Liver (tissue), 9 donors: Measurements from ENCODE around the gene CPEB2. TPM values are rescaled to one million over a fixed set of nuclear protein-coding genes. Genes with fewer than 3 reads are reported as not detected.

Source experiments
- DNase-seq: peaks from one replicate; pipeline ENCODE4 v3.0.0-alpha.2; 2017; ENCODE audit warnings: low spot score
- H3K27ac ChIP-seq, 2 donors: one replicate each; pipeline ENCODE4 v1.7.0; 2013; ENCODE audit warnings: inconsistent platforms in 2 of 2, low read length in 2 of 2, control low read depth in 1 of 2, low read depth in 1 of 2, mild to moderate bottlenecking in 1 of 2
- H3K27me3 ChIP-seq, 4 donors: one replicate each; pipeline versions ENCODE4 v1.6.1 to v1.7.0; 2013; ENCODE audit warnings: low read length in 3 of 4, inconsistent platforms in 1 of 4, mild to moderate bottlenecking in 1 of 4, moderate library complexity in 1 of 4; ENCODE audit not compliant: control insufficient read depth in 4 of 4, insufficient read depth in 4 of 4
- H3K36me3 ChIP-seq, 4 donors: one replicate each; pipeline versions ENCODE4 v1.6.1 to v1.7.0; 2013; ENCODE audit warnings: low read length in 3 of 4, mild to moderate bottlenecking in 3 of 4, low read depth in 1 of 4, moderate library complexity in 1 of 4; ENCODE audit not compliant: control insufficient read depth in 4 of 4, insufficient read depth in 3 of 4
- H3K4me1 ChIP-seq, 4 donors: one replicate each; pipeline versions ENCODE4 v1.6.1 to v1.7.0; 2013; ENCODE audit warnings: low read length in 3 of 4, mild to moderate bottlenecking in 3 of 4, moderate library complexity in 1 of 4; ENCODE audit not compliant: control insufficient read depth in 4 of 4, insufficient read depth in 4 of 4
- H3K4me3 ChIP-seq, 3 donors: one replicate each; pipeline versions ENCODE4 v1.6.1 to v1.7.0; 2013; ENCODE audit warnings: low read length in 3 of 3, control low read depth in 1 of 3, low read depth in 1 of 3, mild to moderate bottlenecking in 1 of 3
- H3K9ac ChIP-seq, 2 donors: one replicate each; pipeline ENCODE4 v1.7.0; 2013; ENCODE audit warnings: low read length in 2 of 2, mild to moderate bottlenecking in 2 of 2, moderate library complexity in 2 of 2, control low read depth in 1 of 2, low read depth in 1 of 2
- H3K9me3 ChIP-seq, 4 donors: one replicate each; pipeline versions ENCODE4 v1.6.1 to v1.7.0; 2013; ENCODE audit warnings: low read length in 3 of 4; ENCODE audit not compliant: control insufficient read depth in 4 of 4
- EGR1 ChIP-seq, 2 donors: IDR thresholded peaks; 2 replicates each; pipeline ENCODE4 v1.6.1; 2016 to 2018; ENCODE audit warnings: antibody characterized with exemption in 2 of 2, low read depth in 2 of 2
- FOXA1 ChIP-seq: IDR thresholded peaks from 2 replicates; pipeline ENCODE4 v1.6.1; 2016; ENCODE audit warnings: antibody characterized with exemption
- FOXA2 ChIP-seq: IDR thresholded peaks from 2 replicates; pipeline ENCODE4 v1.6.1; 2016; ENCODE audit warnings: antibody characterized with exemption
- GABPA ChIP-seq, 2 donors: IDR thresholded peaks in 1 of 2; conservative IDR thresholded peaks in 1 of 2; 2 replicates each; pipeline ENCODE4 v1.6.1; 2016; ENCODE audit warnings: antibody characterized with exemption in 2 of 2, mild to moderate bottlenecking in 1 of 2, moderate library complexity in 1 of 2
- HNF4A ChIP-seq, 2 donors: conservative IDR thresholded peaks; 2 replicates each; pipeline ENCODE4 v1.6.1; 2016; ENCODE audit warnings: antibody characterized with exemption in 2 of 2, mild to moderate bottlenecking in 2 of 2
- HNF4G ChIP-seq: IDR thresholded peaks from 2 replicates; pipeline ENCODE4 v1.6.1; 2016; ENCODE audit warnings: antibody characterized with exemption
- JUND ChIP-seq, 2 donors: IDR thresholded peaks; 2 replicates each; pipeline ENCODE4 v1.6.1; 2016; ENCODE audit warnings: antibody characterized with exemption in 2 of 2
- NR2F2 ChIP-seq: IDR thresholded peaks from 2 replicates; pipeline ENCODE4 v1.6.1; 2016; ENCODE audit warnings: antibody characterized with exemption
- RAD21 ChIP-seq, 2 donors: IDR thresholded peaks; 2 replicates each; pipeline ENCODE4 v1.6.1; 2016; ENCODE audit warnings: antibody characterized with exemption in 2 of 2, mild to moderate bottlenecking in 2 of 2
- RXRA ChIP-seq, 2 donors: IDR thresholded peaks; 2 replicates each; pipeline ENCODE4 v1.6.1; 2017 to 2018; ENCODE audit warnings: antibody characterized with exemption in 2 of 2, mild to moderate bottlenecking in 1 of 2
- TAF1 ChIP-seq: conservative IDR thresholded peaks from 2 replicates; pipeline ENCODE4 v1.6.1; 2016; ENCODE audit warnings: antibody characterized with exemption, mild to moderate bottlenecking
- YY1 ChIP-seq: IDR thresholded peaks from 2 replicates; pipeline ENCODE4 v1.6.1; 2016; ENCODE audit warnings: antibody characterized with exemption, mild to moderate bottlenecking
- WGBS: extraction: QIAGEN DNeasy Blood & Tissue Kit; methylation state at CpG from one replicate; pipeline ENCODE4 v1.1.7; 2013; 5-methylcytosine and 5-hydroxymethylcytosine counted together
- polyA plus RNA-seq, 2 donors: library from polyadenylated mRNA; stranded (reverse) in 1 of 2; unstranded in 1 of 2; fragments of 200-250 nt in 1 of 2; fragments of >200 nt in 1 of 2; fragmentation: Nextera tagmentation in 1 of 2; extraction: Ambion mirVana in 1 of 2; gene quantifications; one replicate each; pipeline versions ENCODE4 v1.2.1 to v1.2.3, GENCODE V29; 2013 to 2015
- total RNA-seq, 2 donors: library from RNA; depleted of rRNA; stranded (reverse); fragments of >200 nt; gene quantifications; one replicate each; pipeline ENCODE4 v1.2.3, GENCODE V29; 2014
- TF ChIP-seq, protein P1 (sequence below): IDR thresholded peaks from 2 replicates; pipeline ENCODE4 v1.6.1; 2016; ENCODE audit warnings: antibody characterized with exemption, mild to moderate bottlenecking
- TF ChIP-seq, protein P2 (sequence below): IDR thresholded peaks from 2 replicates; pipeline ENCODE4 v1.6.1; 2016; ENCODE audit warnings: antibody characterized with exemption
- TF ChIP-seq, protein P3 (sequence below): fragments of 150-350 bp; IDR thresholded peaks from 2 replicates; pipeline ENCODE4 v1.5.1; 2017; ENCODE audit warnings: improper control_type of control experiment, low read depth, low read length; ENCODE audit not compliant: missing input control
- TF ChIP-seq, protein P4 (sequence below): IDR thresholded peaks from 2 replicates; pipeline ENCODE4 v1.6.1; 2016; ENCODE audit warnings: antibody characterized with exemption
- TF ChIP-seq, protein P5 (sequence below): IDR thresholded peaks from 2 replicates; pipeline ENCODE4 v1.6.1; 2016; ENCODE audit warnings: antibody characterized with exemption
- donor health status: healthy.
- donor health status: healthy.
- donor health status: healthy.
- donor health status: healthy.
- donor health status: healthy.

Gene CPEB2
- total and polyA plus RNA-seq, 4 donors, result 3.6 to 14.0 (median 4.6) TPM

DNA sequence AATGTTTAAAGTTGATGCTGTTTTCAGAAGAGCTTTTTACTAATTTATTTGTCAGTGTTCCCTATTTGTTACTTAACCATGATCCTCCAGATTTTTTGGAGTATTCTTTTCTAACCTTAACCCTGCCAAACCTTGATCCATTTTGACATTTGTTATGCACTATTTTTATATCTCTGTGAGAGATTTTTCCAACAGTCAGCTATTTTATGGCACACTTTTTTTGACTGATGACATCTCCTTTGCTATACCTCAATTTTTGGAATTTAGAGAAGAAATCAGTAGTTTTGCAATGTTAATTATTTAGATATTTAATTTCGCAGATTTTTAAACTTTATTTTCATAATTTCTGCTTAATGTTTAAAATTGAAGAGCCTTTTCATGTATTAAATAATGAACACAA lies 66.0 kb downstream of the CPEB2 start:
- Histone ChIP-seq H3K27me3 (no peaks in the 10 kb centered on the region), H3K4me3 (no peak overlapping the region), H3K27ac (no peak overlapping the region), H3K4me1 (no peaks in the 10 kb centered on the region), H3K9ac (no peak overlapping the region), H3K9me3 (no peaks in the 10 kb centered on the region), H3K36me3 (peaks cover 0 to 24% (median 16%) of the 10 kb centered on the region in 4 donors)
- DNase-seq, result no peak
- 97% methylated on average over 1 of the region's 1 CpG for WGBS
- TF ChIP-seq, protein P1, sequence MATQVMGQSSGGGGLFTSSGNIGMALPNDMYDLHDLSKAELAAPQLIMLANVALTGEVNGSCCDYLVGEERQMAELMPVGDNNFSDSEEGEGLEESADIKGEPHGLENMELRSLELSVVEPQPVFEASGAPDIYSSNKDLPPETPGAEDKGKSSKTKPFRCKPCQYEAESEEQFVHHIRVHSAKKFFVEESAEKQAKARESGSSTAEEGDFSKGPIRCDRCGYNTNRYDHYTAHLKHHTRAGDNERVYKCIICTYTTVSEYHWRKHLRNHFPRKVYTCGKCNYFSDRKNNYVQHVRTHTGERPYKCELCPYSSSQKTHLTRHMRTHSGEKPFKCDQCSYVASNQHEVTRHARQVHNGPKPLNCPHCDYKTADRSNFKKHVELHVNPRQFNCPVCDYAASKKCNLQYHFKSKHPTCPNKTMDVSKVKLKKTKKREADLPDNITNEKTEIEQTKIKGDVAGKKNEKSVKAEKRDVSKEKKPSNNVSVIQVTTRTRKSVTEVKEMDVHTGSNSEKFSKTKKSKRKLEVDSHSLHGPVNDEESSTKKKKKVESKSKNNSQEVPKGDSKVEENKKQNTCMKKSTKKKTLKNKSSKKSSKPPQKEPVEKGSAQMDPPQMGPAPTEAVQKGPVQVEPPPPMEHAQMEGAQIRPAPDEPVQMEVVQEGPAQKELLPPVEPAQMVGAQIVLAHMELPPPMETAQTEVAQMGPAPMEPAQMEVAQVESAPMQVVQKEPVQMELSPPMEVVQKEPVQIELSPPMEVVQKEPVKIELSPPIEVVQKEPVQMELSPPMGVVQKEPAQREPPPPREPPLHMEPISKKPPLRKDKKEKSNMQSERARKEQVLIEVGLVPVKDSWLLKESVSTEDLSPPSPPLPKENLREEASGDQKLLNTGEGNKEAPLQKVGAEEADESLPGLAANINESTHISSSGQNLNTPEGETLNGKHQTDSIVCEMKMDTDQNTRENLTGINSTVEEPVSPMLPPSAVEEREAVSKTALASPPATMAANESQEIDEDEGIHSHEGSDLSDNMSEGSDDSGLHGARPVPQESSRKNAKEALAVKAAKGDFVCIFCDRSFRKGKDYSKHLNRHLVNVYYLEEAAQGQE, result no peak

DNA sequence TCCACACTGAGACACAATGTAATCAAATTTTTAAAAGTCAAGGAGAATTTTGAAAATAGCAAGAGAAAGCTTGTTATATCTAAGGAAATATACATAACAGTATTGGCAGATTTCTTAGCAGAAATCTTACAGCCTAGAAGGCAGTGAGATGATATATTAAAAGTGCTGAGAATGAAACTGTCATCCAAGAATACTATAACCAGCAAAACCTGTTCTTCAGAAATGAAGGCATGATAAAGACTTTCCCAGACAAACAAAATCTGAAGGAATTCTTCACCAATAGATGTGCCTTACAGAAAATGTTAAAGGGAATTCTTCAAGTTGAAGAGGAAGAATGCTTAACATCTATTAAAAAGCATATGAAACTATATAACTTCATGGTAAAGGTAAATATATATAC lies 73.6 kb downstream of the CPEB2 start:
- no peak for DNase-seq
- Histone ChIP-seq H3K4me3 (no peak overlapping the region), H3K36me3 (peaks cover 0 to 3% (median 0%) of the 10 kb centered on the region in 4 donors), H3K27ac (no peak overlapping the region), H3K27me3 (no peaks in the 10 kb centered on the region), H3K9ac (no peak overlapping the region), H3K4me1 (peaks cover 0 to 6% (median 2%) of the 10 kb centered on the region in 4 donors), H3K9me3 (no peaks in the 10 kb centered on the region)
- TF ChIP-seq FOXA2 (no peak), JUND (IDR thresholded peaks at IDR 0.05) (no peak), FOXA1 (no peak), RAD21 (IDR thresholded peaks at IDR 0.05) (no peak), TAF1 (no peak), HNF4G (no peak), RXRA (IDR thresholded peaks at IDR 0.05) (no peak), HNF4A (conservative IDR thresholded peaks at IDR 0.05) (no peak), EGR1 (IDR thresholded peaks at IDR 0.05; ENCODE audit: low read depth in 2 of 2) (no peak), YY1 (no peak), GABPA (IDR thresholded peaks at IDR 0.05 in 1 of 2, conservative IDR thresholded peaks at IDR 0.05 in 1 of 2) (no peak), NR2F2 (no peak)
- TF ChIP-seq, protein P2, sequence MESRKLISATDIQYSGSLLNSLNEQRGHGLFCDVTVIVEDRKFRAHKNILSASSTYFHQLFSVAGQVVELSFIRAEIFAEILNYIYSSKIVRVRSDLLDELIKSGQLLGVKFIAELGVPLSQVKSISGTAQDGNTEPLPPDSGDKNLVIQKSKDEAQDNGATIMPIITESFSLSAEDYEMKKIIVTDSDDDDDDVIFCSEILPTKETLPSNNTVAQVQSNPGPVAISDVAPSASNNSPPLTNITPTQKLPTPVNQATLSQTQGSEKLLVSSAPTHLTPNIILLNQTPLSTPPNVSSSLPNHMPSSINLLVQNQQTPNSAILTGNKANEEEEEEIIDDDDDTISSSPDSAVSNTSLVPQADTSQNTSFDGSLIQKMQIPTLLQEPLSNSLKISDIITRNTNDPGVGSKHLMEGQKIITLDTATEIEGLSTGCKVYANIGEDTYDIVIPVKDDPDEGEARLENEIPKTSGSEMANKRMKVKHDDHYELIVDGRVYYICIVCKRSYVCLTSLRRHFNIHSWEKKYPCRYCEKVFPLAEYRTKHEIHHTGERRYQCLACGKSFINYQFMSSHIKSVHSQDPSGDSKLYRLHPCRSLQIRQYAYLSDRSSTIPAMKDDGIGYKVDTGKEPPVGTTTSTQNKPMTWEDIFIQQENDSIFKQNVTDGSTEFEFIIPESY, result no peak
- TF ChIP-seq, protein P3, sequence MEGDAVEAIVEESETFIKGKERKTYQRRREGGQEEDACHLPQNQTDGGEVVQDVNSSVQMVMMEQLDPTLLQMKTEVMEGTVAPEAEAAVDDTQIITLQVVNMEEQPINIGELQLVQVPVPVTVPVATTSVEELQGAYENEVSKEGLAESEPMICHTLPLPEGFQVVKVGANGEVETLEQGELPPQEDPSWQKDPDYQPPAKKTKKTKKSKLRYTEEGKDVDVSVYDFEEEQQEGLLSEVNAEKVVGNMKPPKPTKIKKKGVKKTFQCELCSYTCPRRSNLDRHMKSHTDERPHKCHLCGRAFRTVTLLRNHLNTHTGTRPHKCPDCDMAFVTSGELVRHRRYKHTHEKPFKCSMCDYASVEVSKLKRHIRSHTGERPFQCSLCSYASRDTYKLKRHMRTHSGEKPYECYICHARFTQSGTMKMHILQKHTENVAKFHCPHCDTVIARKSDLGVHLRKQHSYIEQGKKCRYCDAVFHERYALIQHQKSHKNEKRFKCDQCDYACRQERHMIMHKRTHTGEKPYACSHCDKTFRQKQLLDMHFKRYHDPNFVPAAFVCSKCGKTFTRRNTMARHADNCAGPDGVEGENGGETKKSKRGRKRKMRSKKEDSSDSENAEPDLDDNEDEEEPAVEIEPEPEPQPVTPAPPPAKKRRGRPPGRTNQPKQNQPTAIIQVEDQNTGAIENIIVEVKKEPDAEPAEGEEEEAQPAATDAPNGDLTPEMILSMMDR, result no peak
- TF ChIP-seq, protein P4, sequence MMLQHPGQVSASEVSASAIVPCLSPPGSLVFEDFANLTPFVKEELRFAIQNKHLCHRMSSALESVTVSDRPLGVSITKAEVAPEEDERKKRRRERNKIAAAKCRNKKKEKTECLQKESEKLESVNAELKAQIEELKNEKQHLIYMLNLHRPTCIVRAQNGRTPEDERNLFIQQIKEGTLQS, result no peak
- TF ChIP-seq, protein P5, sequence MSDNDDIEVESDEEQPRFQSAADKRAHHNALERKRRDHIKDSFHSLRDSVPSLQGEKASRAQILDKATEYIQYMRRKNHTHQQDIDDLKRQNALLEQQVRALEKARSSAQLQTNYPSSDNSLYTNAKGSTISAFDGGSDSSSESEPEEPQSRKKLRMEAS, result no peak
